HG02623 (cell line): ENCODE data around the gene NPBWR2.
"Not testable (repeated sequence)": the region's sequence is repeated elsewhere in the genome, so short reads cannot be mapped to it uniquely, and the experiment has no call there.

Source experiments
- ATAC-seq: cut with Tn5 transposase; IDR thresholded peaks from one replicate; pipeline ENCODE4 v1.9.1; 2021; ENCODE audit warnings: moderate library complexity; ENCODE audit not compliant: unreplicated experiment

The NPBWR2 gene

DNA sequence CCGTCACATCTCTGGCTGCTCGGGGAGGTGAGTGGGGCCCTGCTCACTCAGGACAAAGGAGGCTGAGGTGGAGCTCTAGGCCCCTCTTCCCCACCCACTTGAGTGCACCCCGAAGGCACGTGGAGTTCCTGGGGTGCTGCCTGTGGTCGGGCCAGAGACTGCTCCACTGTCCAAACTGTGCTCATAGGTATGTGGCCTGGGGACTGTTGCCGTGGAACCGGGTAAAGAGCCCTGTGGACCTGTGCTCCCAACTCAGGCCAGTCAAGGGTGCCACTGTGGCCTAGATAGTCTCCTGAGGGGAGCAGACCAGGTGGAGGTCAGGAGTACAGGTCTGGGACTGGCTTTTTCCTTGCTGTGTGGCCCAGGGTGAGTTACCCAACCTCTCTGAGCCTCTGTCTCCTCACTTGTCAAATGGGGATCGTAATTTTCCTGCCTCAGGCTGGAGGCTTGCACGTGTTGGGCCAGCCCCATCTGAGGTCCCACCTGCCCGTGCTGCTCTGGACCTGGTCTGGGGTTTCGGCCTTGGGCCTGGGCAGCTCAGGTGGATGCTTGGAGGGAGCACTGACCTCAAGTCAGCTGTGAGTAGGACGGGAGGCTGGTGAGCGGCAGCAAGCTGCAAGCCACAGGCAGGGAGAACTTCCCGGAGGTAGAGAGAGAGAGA is 12.4 kb upstream of the NPBWR2 start:
- no peak for ATAC-seq

DNA sequence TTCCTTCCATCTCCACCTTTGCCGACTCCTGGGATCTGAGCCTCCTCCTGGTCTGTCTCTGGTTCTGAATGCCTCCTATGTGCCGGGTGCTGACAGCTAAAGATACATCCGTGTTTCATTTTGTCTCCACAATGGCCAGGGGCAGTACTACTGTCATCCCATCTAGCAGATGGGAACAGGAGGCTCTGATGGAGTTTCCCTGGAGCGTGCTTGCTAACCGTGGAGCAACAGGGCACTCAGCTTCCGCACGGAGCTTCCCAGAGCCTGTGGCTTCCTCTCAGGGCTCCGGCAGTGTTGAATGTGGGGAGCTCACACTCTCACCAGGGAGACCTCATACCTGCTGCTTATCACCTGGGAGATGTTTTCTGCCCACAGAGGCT is 11.9 kb upstream of the NPBWR2 start:
- no peak for ATAC-seq

DNA sequence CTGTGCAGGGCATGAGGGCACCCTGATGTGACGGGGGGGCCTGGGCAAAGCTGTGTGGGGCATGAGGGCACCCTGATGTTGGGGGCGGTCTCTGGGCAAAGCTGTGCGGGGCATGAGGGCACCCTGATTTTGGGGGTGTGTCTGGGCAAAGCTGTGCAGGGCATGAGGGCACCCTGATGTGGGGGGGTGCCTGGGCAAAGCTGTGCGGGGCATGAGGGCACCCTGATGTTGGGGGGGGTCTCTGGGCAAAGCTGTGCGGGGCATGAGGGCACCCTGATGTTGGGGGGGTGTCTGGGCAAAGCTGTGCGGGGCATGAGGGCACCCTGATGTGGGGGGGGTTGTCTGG is 10.0 kb upstream of the NPBWR2 start:
- not testable (repeated sequence) for ATAC-seq

DNA sequence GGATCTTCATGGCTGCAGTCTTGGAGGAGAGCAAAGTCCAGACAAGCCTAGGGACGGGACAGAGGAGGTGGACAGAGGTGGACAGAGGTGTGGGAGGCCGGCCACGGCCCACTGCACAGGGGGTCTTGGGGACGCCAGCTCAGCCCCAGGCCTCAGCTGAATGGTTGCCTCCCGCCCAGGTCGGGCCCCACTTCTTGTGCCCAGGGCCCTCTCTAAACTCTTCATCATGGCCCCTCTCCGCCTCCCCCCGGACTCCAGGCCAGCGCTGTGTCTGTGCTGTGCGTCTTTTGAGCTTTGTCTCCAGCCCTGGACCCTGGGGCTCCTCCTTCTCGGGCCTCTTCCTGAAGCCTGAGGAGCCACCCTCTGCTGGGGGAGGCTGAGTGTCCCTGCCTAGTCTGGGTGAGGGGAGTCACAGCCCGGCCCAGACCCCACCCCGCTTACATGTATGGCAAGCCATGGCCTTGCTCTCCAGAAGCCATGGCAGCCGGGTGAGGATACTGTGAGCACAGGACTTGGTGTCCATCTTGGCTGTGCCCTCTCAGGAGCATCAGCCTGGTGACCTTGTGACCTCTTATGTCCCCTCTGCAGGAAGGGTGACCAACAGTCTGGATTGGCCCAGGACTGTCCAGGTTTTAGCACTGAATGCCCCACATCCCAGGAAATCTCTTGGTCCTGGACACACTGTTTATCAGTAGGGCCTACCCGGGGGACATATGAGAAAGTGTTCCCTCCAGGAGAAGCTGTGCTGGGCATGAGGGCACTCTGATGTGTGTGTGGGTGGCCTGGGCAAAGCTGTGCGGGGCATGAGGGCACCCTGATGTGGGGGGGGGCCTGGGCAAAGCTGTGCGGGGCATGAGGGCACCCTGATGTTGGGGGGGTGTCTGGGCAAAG is 9.4 kb upstream of the NPBWR2 start:
- ATAC-seq = no peak

DNA sequence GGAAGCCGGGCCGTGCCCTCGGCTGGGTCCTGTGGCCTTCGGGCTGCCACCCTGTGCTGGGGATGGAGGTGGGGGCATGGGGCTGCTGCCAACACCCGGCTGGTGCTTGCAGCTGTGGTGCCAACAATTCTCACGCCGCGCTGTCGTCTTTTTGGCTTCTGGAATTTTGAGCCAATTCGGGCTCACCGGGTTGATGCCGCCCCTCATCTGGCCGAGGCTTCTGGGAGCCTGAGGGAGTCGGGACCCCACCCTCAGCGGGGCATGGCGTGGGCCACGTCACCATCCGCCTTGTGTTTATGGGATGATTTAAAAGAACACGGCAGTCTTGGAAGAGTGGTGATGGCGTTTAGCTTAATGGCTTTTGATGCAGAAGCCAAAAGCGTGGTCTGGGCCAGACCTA is 8.7 kb upstream of the NPBWR2 start:
- no peak for ATAC-seq

DNA sequence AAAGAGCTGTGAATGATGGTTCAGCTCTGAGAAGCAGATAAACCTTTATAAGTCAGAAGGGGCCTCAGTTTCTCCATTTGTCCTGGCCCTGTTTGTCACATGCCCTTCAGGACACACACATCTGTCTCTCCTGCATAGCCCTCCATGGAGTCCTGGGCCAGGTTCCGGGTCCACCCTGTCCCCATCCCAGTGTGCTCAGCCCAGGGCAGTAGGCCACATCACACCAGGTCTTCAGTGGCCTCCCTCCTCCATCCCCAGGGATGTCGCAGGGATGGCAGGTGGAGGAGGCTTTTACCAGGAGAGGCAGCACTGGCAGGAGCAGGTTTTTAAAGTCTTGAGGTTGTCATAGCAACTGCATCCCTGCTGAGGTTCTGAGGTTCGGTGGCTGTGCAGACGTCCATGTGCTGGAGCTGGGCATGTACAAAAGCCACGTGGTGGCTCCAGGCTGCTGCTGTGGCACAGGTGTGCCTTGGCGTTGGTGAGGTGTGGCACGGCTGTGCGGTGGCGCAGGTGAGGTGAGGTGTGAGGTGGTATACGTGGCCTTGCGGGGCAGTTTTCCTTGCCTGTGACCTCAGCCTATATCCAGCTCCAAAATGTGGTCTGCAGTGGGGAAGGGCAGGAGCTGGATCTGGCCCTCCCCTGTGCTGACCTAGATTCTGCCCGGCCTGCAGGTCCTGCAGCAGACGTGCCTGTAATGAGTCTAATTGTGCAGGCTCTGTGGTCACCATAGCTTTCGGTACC is 8.0 kb upstream of the NPBWR2 start:
- no peak for ATAC-seq

DNA sequence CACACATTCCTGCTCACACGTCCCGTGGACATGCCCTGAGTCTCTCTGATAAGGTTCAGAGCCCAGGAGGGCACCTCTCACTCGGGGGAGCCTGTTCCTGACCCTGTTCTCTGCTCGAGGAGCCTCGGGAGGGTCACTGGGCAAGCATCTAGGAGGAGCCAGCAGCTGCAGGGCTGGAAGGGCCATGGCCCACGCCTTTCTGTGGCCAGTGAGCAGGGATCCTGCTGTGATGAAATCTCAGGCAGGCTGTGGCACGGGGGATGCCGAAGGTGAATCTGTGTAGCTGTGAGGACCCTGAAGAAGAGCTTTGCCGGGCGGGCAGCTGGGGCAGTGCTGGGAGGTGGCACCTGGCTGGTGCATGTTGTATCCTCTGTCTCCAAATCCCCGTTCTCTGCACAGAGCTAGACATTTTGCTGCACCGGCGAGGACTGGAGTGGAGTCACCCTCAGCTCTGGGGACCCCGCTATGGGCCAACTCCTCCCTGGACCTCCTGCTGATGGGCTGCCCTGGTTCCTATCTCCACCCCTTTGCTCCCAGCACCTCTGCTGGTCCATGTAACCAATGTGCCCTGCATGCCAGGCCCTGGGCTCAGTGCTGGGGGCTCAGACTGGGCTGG is 7.1 kb upstream of the NPBWR2 start:
- no peak for ATAC-seq

DNA sequence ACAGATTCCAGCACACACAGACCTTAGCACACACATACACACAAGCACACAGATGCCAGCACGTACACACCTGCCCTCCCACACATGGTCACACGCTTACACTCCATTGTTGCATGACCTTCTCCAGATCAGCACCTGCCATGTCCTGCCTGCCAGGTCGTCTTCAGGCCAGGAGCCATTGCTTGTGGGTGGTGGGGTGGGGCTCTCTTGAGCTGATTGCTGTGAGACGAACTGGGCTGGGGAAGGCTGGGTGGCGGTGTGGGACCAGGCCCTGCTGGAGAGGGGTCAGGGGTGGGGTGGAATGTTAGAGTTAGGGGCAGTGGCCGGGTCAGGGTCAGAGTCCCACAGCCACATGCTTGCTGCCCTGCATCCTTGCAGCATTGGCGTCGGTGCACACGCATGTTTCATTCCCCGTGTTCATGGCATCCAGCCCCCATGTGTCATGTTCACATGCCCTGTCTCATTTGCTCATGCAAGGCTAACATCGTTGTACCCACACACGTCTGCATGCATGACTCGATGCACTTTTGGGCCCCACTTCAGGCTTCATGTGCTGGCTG is 6.5 kb upstream of the NPBWR2 start:
- no peak for ATAC-seq

DNA sequence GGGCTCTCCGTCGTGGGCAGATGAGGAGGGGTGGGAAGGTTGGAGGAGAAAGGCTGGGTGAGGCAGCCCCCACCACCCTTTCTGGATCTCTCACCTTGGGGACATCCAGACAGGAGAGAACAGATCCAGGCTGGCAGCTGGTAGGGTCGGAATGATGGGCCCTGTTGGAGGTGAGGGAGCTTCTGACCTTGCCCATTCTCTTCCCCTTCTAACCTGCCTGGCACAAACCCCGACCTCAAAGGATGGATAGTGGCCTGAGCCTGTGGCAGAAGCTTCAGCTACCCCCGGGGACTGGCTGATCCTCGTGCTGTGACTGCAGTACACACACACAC is 6.0 kb upstream of the NPBWR2 start:
- no peak for ATAC-seq

DNA sequence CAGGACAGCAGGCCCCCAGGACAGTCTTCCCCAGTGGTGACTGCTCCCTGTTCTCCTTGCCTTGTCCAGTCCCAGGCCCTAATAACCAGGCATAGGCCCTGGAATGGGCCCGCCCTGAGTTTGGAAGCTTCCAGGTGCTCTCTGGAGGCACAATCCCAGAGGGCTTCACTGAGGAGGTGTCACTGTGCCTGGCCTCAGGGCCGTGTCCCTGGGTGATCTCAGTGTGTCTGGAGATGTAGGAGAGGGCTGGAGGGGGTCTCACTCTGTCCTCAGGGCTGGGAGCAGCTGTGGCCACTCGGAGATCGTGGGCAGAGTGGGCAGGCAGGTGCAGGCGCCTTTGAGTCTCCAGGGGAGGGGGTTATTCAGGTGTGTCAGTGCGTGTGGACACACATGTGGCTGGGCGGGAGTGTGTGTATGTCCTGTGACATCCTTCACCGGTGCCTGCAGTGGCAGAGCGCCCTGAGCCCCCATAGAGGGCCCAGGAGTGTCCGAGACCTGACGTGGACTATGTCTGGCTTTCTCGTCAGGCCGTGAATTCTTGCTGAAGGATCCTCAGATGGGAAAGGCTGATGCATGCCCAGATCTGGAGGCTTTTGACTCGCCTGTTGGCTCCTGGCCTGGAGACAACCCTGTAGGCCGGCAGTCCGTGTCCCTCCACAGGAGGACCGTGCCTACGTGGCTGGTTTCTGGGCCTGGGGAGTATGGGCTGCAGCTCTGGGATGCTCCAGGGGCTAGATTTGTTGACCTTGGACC is 5.5 kb upstream of the NPBWR2 start:
- no peak for ATAC-seq

DNA sequence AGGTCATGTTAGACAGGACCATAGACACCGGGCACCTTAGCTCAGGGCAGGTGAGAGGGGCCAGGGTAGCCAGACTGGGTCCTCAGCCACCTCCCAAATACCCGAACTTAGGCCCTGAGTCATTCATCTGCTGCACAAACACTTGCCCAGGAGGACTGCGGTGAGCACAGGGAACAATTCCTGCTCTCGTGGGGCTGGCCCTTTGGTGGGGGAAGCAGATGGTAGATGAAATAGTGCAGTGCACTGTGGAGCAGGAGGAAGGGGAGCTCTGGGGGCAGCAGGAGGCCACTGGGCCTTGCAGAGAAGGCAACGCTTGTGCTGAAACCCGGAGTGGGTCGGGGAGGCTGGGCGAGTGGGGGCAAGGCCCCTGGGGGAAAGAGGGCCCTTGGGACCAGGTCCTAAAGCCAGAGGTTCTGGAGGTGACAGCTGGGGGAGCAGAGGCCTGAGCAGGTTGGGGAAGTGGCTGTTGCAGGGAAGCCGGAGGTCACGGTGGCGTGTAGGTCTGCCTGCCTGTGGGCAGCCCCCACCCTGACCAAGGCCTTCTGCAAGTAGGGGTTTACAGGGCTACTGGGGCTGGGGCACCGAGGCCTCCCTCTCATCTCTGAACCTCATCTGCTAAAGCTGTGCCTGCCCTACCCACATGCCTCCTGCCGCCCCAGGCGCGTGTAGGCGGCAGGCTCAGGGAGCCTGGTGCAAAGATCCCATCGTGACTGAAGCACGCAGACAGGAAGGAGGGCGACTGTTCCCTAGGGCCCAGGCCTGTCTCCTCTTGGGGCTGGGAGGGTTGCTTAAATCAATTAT is 4.7 kb upstream of the NPBWR2 start:
- ATAC-seq = no peak

DNA sequence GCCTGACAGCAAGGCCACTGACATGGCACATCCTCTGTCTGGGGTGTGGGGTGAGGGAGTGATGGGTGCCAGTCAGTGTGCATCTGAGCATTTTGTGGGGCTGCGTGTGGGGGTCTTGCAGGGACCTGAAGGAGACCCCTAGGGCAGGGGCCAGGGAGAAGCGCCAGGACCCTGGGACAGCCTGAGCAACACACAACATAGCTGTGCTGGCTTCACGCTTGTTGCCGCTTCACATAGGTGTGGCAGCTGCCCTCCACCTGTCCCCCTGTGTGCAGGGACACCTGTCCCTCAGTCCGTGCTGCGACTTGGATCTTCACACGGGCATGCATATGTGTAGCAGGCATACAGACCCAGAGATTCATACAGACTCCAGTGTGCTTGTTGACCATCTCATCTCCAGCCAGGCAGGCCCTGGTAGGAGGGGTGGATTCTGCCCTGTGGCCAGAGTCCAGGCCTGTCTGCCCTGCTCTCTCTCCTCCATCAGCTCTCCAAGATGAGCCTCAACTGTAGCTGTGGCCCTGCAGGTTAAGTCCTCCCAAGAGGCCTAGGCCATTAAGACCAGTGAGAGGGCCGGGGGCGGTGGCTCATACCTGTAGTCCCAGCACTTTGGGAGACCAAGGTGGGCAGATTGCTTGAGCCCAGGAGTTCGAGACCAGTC is 3.2 kb upstream of the NPBWR2 start:
- ATAC-seq = no peak

DNA sequence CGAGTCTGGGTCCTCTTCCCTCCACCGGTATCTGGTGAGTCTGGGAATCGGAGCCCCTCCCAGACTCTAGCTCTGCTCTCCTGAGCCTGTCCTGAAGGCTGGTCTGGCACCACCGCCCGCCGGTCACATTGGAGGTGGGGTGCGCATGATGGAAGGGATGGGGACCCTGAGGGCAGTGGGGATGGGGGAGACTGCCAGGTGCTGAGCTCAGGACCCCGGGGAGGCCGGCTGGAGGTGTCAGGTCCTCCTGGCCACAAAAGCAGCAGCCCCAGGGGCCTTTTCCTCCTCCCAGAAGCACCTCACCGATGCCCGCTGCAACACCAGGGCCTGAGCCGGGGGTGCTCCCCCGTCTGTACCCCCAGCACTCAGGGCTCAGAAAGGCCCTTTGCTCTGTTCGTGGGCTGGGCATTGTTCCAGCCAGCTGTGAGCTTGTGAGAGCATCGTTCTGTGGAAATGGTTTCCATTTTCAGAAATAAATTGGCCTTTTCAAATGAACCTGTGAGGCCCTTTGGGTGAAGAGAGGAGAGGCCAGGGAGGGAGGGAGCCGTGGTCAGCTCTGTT is 2.5 kb upstream of the NPBWR2 start:
- ATAC-seq = no peak

DNA sequence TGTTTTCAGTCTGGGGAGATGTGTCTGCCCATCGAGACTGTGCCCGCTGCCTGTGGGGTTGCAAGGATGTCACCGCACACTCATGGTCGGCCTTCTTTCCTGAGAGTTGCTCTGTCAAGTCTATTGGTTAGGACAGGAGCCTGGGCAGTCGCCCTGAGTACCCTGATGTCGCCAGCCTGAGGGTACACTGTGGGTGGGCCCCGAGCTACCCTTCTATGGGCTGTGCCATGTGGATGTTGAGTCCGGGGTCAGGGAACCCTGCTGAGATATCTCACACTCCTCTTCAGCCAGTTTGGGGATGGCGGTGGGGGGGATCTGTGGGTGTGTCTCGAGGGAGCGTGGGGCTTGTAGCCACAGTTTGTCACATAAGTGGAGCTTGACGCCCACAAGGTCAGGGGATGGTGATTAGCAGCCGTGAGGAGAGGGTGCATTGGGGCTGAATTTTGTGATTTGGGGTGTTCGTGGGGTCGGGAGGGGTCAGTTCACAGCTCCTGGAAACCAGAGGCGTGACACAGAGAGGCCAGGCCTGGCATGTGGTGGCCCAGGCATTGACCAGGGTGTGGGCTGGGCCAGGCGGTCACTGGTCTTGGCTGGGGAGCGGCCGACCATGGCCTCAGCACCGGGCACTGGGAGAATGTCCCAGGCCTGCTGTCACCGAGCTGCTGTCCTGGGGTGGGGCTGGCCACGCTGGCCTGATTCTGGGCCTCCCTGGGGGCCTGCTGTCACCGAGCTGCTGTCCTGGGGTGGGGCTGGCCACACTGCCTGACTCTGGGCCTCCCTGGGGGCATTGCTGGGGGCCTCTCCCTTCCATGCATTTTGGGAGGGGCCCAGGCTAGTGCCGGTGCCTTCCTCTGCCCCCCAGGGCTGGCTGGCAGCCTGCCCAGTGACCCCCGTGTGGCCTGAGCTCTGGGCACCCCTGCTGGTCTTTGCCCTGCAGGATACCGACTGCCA is 1.6 kb upstream of the NPBWR2 start:
- no peak for ATAC-seq

DNA sequence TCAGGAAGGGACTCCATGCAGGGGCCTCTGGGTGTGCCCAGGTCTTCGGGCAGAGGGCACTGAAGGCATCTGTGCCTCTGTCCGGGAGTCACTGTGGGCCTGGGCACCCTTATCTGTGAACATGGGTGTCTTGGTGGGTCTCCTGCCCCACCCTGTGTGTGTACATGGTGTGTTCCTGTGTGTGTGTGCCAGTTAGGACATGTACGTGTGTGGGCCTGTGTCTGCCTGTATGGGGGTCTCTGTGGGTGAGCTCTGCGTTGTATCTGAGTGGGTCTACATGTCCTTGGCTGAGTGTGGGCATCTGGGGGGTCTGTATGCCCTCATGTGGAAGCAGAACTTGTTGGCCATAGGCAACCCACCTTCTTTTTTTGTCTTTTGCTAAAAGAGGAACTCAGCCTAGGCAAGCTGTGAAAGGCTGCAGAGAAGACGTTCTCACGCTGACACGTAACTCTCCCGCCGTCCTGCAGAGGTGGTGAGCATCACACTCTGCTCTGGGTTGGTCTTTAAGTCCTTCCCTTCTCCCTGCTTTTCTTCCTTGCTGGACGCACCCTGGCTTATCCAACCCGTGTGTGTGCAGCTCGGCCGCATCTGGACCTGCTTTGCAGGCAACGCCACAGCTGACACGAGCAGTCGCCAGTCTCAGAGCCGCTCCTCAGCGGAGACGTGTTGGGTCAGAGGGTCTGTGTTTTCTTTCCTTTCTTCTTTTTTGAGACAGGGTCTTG is 532 bp upstream of the NPBWR2 start:
- ATAC-seq = no peak

DNA sequence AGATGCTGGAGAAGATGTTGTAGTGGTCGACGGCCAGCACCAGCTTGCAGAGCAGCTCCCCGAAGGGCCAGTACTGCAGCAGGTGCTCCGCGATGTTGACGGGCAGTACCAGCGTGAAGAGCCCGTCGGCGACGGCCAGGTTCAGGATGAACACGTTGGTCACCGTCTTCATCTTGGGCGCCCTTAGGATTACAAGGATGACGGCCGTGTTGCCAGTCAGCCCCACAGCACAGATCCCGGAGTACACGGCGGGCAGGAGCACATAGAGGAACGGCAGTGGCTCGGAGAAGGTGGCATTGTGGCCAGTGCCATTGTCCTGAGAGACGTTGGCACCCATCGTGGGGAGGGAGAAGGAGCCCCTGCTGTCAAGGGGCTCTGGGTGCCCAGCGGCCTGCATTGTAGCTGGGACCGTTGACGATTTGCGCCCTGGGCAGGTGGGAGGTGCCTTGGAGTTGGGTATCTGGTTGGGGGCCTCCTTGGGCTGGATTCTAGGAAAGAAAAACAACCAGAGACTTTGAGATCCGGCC is 867 bp downstream of the NPBWR2 start:
- no peak for ATAC-seq

DNA sequence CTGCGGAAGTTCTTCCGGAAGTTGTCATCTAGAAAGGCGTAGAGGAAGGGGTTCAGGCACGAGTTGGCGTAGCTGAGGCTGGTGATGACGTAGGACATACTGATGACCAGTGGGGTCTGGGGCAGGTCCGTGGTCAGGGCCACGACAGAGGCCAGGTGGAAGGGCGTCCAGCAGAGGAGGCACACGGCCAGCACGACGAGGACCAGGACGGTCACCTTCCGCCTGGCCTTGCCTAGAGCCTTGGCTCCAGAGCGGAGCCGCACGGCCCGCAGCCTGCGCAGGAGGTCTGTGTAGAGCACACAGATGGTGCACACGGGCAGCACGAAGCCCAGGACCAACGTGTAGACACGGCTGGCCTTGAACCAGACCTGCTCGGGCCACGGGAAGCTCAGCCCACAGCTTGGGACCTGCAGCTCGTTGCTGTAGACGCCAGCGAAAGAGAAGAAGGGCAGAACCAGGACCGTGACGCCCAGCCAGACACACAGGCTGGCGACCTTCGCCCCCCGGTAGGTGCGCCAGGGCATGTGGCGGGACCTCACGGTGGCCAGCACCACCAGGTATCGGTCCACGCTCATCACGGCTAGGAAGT is 1.4 kb downstream of the NPBWR2 start:
- no peak for ATAC-seq
